Sigmoid colon (tissue), 7 donors: ENCODE data around the gene SLC16A3. TPM values are rescaled to one million over a fixed set of nuclear protein-coding genes. Genes with fewer than 3 reads are reported as not detected.
A peak's percentile ranks its signal among the peaks of the same experiment; 100 is the strongest.

Experiments
- DNase-seq: peaks from one replicate; pipeline ENCODE4 v3.0.0-alpha.2; 2019
- H3K27ac ChIP-seq, 4 donors: fragments of 200-600 bp; sonication (generic); one replicate each; pipeline ENCODE4 v1.5.1; 2016 to 2019; ENCODE audit warnings: mild to moderate bottlenecking in 1 of 4
- H3K27me3 ChIP-seq, 3 donors: fragments of 200-600 bp; sonication (generic); one replicate each; pipeline ENCODE4 v1.5.1; 2019; ENCODE audit warnings: mild to moderate bottlenecking in 1 of 3
- H3K36me3 ChIP-seq, 4 donors: fragments of 200-600 bp; sonication (generic); one replicate each; pipeline ENCODE4 v1.5.1; 2016 to 2019
- H3K4me1 ChIP-seq, 4 donors: fragments of 200-600 bp; sonication (generic); one replicate each; pipeline ENCODE4 v1.5.1; 2017 to 2019
- H3K4me3 ChIP-seq, 4 donors: fragments of 200-600 bp; sonication (generic); one replicate each; pipeline ENCODE4 v1.5.1; 2017 to 2019; ENCODE audit warnings: mild to moderate bottlenecking in 2 of 4, moderate library complexity in 1 of 4
- H3K9me3 ChIP-seq, 4 donors: fragments of 200-600 bp in 3 of 4; sonication (generic) in 3 of 4; one replicate each; pipeline versions ENCODE4 v1.5.1 to v1.6.1; 2013 to 2019
- CTCF ChIP-seq, 4 experiments: fragments of 450-650 bp in 3 of 4; fragments of 200-600 bp in 1 of 4; IDR thresholded peaks; one replicate each; pipeline ENCODE4 v1.5.1; 2016 to 2019; ENCODE audit warnings: antibody characterized with exemption in 4 of 4, mild to moderate bottlenecking in 3 of 4, moderate library complexity in 2 of 4
- EP300 ChIP-seq, 4 donors: sonication (generic); formaldehyde crosslinking; IDR thresholded peaks; one replicate each; pipeline ENCODE4 v1.6.1; 2017; ENCODE audit warnings: antibody characterized with exemption in 4 of 4
- POLR2A ChIP-seq, 2 donors: fragments of 450-650 bp; IDR thresholded peaks; one replicate each; pipeline ENCODE4 v1.6.1; 2016; ENCODE audit warnings: antibody characterized with exemption in 2 of 2, mild to moderate bottlenecking in 2 of 2, moderate library complexity in 2 of 2
- POLR2AphosphoS5 ChIP-seq, 4 donors: sonication (generic); formaldehyde crosslinking; IDR thresholded peaks; one replicate each; pipeline ENCODE4 v1.6.1; 2017; ENCODE audit warnings: antibody characterized with exemption in 4 of 4
- WGBS, 2 donors: extraction: QIAGEN DNeasy Blood & Tissue Kit; methylation state at CpG; one replicate each; pipeline ENCODE4 v1.1.7; 2013; 5-methylcytosine and 5-hydroxymethylcytosine counted together
- intact Hi-C: fragments of 100-400 bp; cut with DNase I; formaldehyde crosslinking; loops from one replicate; pipeline ENCODE4 v1.15.1; 2023
- polyA plus RNA-seq, 3 donors: library from polyadenylated mRNA; stranded (reverse); fragments of 200-250 nt; gene quantifications; one replicate each; pipeline ENCODE4 v1.2.3, GENCODE V29; 2013
- total RNA-seq, 4 donors: library from RNA; depleted of rRNA; stranded (reverse); fragments of >200 nt; gene quantifications; one replicate each; pipeline ENCODE4 v1.1.0, GENCODE V29; 2016
- donor health status: healthy with polysubstance abuse.
- donor health status: Bipolar disorder and iron deficiency.
- donor health status: healthy.

The SLC16A3 gene
- total and polyA plus RNA-seq, 7 donors, result 9.6 to 140 (median 12.6) TPM

DNA sequence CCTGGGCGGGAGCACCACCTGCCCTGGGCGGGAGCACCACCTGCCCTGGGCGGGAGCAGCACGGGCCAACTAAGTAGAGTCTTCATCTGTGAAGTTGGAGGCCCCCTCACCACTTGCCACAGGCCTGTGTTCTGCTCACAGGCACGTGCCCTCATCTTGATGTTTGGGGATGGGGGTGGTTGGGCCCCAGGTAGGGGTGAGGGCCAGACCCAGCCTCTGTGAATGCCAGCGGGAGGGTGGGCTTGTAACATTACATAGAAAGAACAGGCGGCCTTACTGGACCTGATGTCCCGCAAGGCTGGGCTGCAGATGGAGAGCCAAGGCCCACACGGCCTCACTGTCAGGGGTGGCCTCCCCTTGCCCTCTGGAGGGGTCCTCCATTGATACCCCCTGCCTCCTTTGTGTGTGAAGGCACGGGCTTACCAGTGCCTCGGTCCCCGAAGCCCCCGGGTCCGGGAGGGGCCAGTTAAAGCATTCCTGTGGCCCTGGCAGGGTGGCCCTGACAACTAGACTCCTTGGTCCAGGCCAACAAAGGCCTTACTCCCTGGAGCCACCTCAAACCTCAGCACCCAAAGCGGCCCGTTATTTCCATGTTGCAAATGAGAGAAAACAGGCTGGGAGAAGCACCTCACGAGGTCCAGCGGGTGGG, 1.1 kb upstream of the SLC16A3 start:
- no peak for TF ChIP-seq CTCF (IDR thresholded peaks at IDR 0.05)
- TF ChIP-seq EP300 (IDR thresholded peaks at IDR 0.05), result no peak
- TF ChIP-seq POLR2AphosphoS5 (IDR thresholded peaks at IDR 0.05), result no peak
- TF ChIP-seq POLR2A (IDR thresholded peaks at IDR 0.05), result no peak
- H3K27ac ChIP-seq, result peak overlapping the region; percentile 87 to 94 (median 90)
- H3K36me3 ChIP-seq, result no peaks in the 10 kb centered on the region
- H3K4me3 ChIP-seq, result peak overlapping the region in 3 of 4 donors; percentile 63 to 81 (median 65)
- H3K4me1 ChIP-seq, result peaks cover 0 to 49% (median 40%) of the 10 kb centered on the region in 4 donors
- peaks cover 5 to 19% (median 16%) of the 10 kb centered on the region in 3 donors for H3K27me3 ChIP-seq
- peak; percentile 70 for DNase-seq
- 52 to 62% methylated on average over 18 of the region's 18 CpGs for WGBS, 2 donors
- H3K9me3 ChIP-seq, result no peaks in the 10 kb centered on the region
- intact Hi-C loops, result no loop called here

GRCh38 chr17:82228278-82228841, 482 bp upstream of the SLC16A3 start:
- peak overlapping the region; percentile 23 to 81 (median 64) for H3K4me3 ChIP-seq
- peaks cover 0 to 49% (median 40%) of the 10 kb centered on the region in 4 donors for H3K4me1 ChIP-seq
- H3K27ac ChIP-seq, result peak overlapping the region; percentile 87 to 94 (median 90)
- H3K36me3 ChIP-seq, result no peaks in the 10 kb centered on the region
- H3K27me3 ChIP-seq, result peaks cover 5 to 19% (median 16%) of the 10 kb centered on the region in 3 donors
- H3K9me3 ChIP-seq, result no peaks in the 10 kb centered on the region
- peak; percentile 80 for DNase-seq
- intact Hi-C loops, result no loop called here
- WGBS, 2 donors, result 3 to 5% methylated on average over 63 of the region's 63 CpGs
- TF ChIP-seq POLR2AphosphoS5 (IDR thresholded peaks at IDR 0.05) (peak in 3 of 4 donors; percentile 19 to 29 (median 26)), EP300 (IDR thresholded peaks at IDR 0.05) (no peak), POLR2A (IDR thresholded peaks at IDR 0.05) (no peak), CTCF (IDR thresholded peaks at IDR 0.05) (no peak)

DNA sequence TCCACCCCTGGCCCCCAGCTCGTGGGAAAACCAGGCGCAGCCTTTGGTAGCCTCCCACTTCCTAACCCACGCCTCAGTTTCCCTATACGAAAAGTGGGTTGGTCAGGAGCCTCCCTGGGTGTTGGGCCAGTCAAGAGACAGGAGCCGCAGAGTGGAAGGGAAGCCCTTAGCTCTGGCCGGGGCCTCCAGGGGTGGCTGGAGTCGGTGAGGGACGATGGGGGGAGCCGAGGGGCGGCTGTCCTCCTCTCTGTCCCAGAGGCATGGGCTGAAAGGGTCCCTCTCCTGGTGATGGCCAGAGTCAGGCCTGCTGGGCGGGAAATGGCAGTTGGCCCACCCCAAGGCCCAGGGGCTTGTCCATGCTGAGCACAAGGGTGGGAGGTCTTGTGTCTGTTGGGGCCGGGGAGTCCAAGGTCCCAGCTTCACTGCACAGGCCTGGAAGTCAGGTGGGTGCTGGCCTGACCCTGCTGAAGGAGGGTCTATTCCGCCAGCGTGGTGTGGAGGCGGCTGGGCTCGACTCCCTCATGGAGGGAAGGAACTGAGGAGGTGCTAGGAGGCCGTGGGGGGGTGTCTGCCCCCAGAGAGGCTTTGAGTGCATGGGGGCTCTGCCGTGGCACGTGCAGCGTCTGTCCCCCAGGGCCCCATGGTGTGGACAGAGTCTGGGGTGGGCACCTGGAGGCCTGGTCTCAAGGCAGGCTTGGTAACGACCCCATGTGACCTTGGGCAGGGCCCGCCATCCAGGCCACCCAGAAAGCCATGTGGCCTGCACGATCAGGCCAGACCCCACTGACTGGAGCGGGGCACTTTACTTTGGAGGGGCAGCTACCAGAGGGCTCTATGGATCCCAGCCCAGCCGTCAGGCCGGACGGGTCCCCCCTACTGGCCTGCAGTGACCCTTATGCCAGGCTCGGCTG, 1.1 kb downstream of the SLC16A3 start:
- peak overlapping the region; percentile 51 to 81 (median 64) for H3K4me3 ChIP-seq
- TF ChIP-seq CTCF (IDR thresholded peaks at IDR 0.05) (no peak), POLR2A (IDR thresholded peaks at IDR 0.05) (no peak), POLR2AphosphoS5 (IDR thresholded peaks at IDR 0.05) (no peak), EP300 (IDR thresholded peaks at IDR 0.05) (no peak)
- peaks cover 0 to 54% (median 40%) of the 10 kb centered on the region in 4 donors for H3K4me1 ChIP-seq
- WGBS, 2 donors, result 55 to 63% methylated on average over 28 of the region's 28 CpGs
- H3K27ac ChIP-seq, result peak overlapping the region; percentile 87 to 94 (median 90)
- no peaks in the 10 kb centered on the region for H3K9me3 ChIP-seq
- intact Hi-C loops, result no loop called here
- DNase-seq, result peak; percentile 78
- no peaks in the 10 kb centered on the region for H3K36me3 ChIP-seq
- H3K27me3 ChIP-seq, result peaks cover 5 to 19% (median 16%) of the 10 kb centered on the region in 3 donors

DNA sequence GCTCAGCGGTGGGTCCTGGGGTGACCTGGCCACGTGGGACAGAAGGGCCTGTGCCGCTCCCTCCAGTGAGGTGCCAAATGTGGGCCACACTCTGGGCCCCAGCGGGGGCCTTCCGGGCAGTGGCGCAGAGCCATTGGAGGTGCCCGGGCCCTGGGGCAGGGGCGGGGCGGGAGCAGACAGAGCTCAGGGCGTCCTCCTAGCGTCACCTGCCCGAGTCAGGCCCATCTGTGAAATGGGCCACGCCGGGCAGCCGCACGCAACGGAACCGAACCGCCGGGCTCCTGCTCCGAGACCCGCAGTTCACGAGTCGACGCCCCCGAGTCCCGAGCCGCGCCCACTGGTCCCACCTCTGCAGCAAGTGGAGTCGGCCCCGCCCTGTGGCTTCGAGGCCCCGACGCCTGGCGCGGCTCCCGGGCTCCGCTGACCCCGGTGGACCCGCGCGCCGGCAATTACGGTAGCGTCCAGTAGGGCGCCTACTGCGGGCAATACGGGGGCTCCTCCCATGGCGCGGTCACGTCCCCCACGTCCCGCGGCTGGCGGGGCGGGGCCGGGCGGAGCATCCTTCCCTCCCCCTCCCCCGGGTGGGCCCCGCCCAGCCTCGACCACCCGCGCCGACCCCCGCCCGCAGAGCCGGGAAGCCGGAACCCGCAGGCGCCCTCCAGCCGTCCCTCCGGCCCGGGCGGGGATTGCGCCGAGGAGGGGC, 1.9 kb downstream of the SLC16A3 start:
- intact Hi-C loops, result no loop called here
- TF ChIP-seq POLR2A (IDR thresholded peaks at IDR 0.05) (no peak), CTCF (IDR thresholded peaks at IDR 0.05) (peak; percentile 59 to 71 (median 66)), POLR2AphosphoS5 (IDR thresholded peaks at IDR 0.05) (peak in 3 of 4 donors; percentile 16 to 64 (median 52)), EP300 (IDR thresholded peaks at IDR 0.05) (peak in 1 of 4 donors; percentile 52)
- 3 to 8% methylated on average over 76 of the region's 76 CpGs for WGBS, 2 donors
- Histone ChIP-seq H3K9me3 (no peaks in the 10 kb centered on the region), H3K4me1 (peaks cover 0 to 62% (median 44%) of the 10 kb centered on the region in 4 donors), H3K27ac (peak overlapping the region; percentile 87 to 94 (median 90)), H3K36me3 (no peaks in the 10 kb centered on the region), H3K4me3 (peak overlapping the region; percentile 51 to 81 (median 64)), H3K27me3 (peaks cover 5 to 19% (median 16%) of the 10 kb centered on the region in 3 donors)
- peak; percentile 93 for DNase-seq
